ENCODE data around the gene HDDC2.

DNA sequence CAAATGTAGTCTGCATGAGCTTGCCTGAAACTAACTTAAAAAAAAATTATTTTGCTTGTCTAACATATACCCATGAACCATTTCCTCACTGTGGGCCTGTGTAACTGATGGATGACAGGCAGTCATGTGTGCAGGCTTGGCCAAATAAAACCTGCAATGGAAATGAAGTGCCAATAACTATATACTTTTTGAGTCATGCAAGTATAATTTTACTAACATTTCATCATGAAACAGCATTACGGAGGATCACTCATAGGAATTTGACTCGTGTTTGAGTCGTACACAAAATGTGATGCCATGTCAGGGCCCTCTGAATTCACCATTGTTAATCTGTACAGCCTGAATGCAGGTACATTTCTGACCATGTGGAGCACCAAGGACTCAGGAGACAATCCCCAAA is 46.6 kb downstream of the HDDC2 start:
- TF ChIP-seq CTCF (IDR thresholded peaks at IDR 0.05) (no peak), POLR2A (IDR thresholded peaks at IDR 0.05) (no peak)

Measured in adrenal gland (tissue), 5 donors.